Common myeloid progenitor, CD34-positive (primary cell): Measurements from ENCODE around the gene MMEL1. TPM values are rescaled to one million over a fixed set of nuclear protein-coding genes. Genes with fewer than 3 reads are reported as not detected.
"Not testable (repeated sequence)": the region's sequence is repeated elsewhere in the genome, so short reads cannot be mapped to it uniquely, and the experiment has no call there.

Source experiments
- CTCF ChIA-PET: fragments of 350-600 bp; sonication (Branson Sonifier 250); formaldehyde crosslinking; loops from one replicate; lab custom pipeline; 2021; ENCODE audit warnings: antibody characterized with exemption; lab: Charles Lee
- POLR2A ChIA-PET: fragments of 350-600 bp; sonication (Branson Sonifier 250); formaldehyde crosslinking; loops from one replicate; lab custom pipeline; 2021; ENCODE audit warnings: antibody characterized with exemption; lab: Charles Lee
- DNase-seq, 3 donors: peaks; one replicate each; pipeline versions ENCODE4 v3.0.0 to v3.0.0-alpha.2; 2013
- H3K27ac ChIP-seq, 2 experiments: 1 replicate in 1 of 2; 2 replicates in 1 of 2; pipeline ENCODE4 v1.7.0; 2013; ENCODE audit warnings: inconsistent platforms in 2 of 2, low read length in 2 of 2, mild to moderate bottlenecking in 2 of 2, low read depth in 1 of 2, moderate library complexity in 1 of 2; ENCODE audit not compliant: severe bottlenecking in 2 of 2, insufficient read depth in 1 of 2, poor library complexity in 1 of 2
- H3K27me3 ChIP-seq, 5 experiments: replicated peaks in 2 of 5; 1 replicate in 3 of 5; 2 replicates in 2 of 5; pipeline versions ENCODE4 v1.6.1 to v1.7.0; 2013; ENCODE audit warnings: low read length in 4 of 5, mild to moderate bottlenecking in 2 of 5, moderate library complexity in 2 of 5, inconsistent platforms in 1 of 5; ENCODE audit not compliant: insufficient read depth in 5 of 5, control insufficient read depth in 4 of 5
- H3K36me3 ChIP-seq, 4 experiments: 1 replicate in 2 of 4; 2 replicates in 2 of 4; pipeline versions ENCODE4 v1.6.1 to v1.7.0; 2013; ENCODE audit warnings: low read length in 3 of 4, control low read depth in 1 of 4, mild to moderate bottlenecking in 1 of 4; ENCODE audit not compliant: control insufficient read depth in 4 of 4, insufficient read depth in 4 of 4
- H3K4me1 ChIP-seq, 4 experiments: 1 replicate in 3 of 4; 2 replicates in 1 of 4; pipeline versions ENCODE4 v1.6.1 to v1.7.1; 2013; ENCODE audit warnings: low read length in 3 of 4, mild to moderate bottlenecking in 3 of 4, control low read depth in 1 of 4, inconsistent platforms in 1 of 4, moderate library complexity in 1 of 4; ENCODE audit not compliant: control insufficient read depth in 4 of 4, insufficient read depth in 4 of 4; ENCODE audit errors: control extremely low read depth in 1 of 4
- H3K4me3 ChIP-seq, 7 experiments: 1 replicate in 4 of 7; 2 replicates in 3 of 7; pipeline versions ENCODE4 v1.5.1 to v1.7.0; 2013; ENCODE audit warnings: mild to moderate bottlenecking in 7 of 7, low read length in 6 of 7, moderate library complexity in 6 of 7, inconsistent platforms in 2 of 7, low read depth in 2 of 7, control low read depth in 1 of 7; ENCODE audit not compliant: insufficient read depth in 4 of 7, control insufficient read depth in 1 of 7; ENCODE audit errors: extremely low read depth in 1 of 7
- H3K9me3 ChIP-seq, 5 experiments: 1 replicate in 4 of 5; 2 replicates in 1 of 5; pipeline versions ENCODE4 v1.6.1 to v1.7.1; 2013; ENCODE audit warnings: low read length in 4 of 5, mild to moderate bottlenecking in 2 of 5, inconsistent platforms in 1 of 5, low read depth in 1 of 5, moderate library complexity in 1 of 5; ENCODE audit not compliant: control insufficient read depth in 4 of 5, insufficient read depth in 2 of 5; ENCODE audit errors: control extremely low read depth in 1 of 5
- WGBS: methylation state at CpG from one replicate; pipeline ENCODE4 v1.1.5; 2013; ENCODE audit not compliant: insufficient coverage; 5-methylcytosine and 5-hydroxymethylcytosine counted together
- polyA plus RNA-seq: library from polyadenylated mRNA; unstranded; fragments of 120-200 nt; gene quantifications from one replicate; pipeline ENCODE4 v1.2.1, GENCODE V29; 2013

MMEL1 gene
- 0.11 TPM for polyA plus RNA-seq

GRCh38 chr1:2632561-2633361 lies at the start of gene MMEL1:
MMEL1 (minus strand) TSS chr1:2633016; CDS start chr1:2629484, 3,532 bp downstream.
- H3K4me1 ChIP-seq = peaks cover 0 to 1% (median 0%) of the 10 kb centered on the region in 4 experiments
- H3K36me3 ChIP-seq = no peaks in the 10 kb centered on the region
- POLR2A ChIA-PET = no interaction called here
- H3K27ac ChIP-seq = no peak within 1 kb of the TSS
- CTCF ChIA-PET = no interaction called here
- H3K27me3 ChIP-seq = peaks cover 0 to 84% (median 11%) of the 10 kb centered on the region in 5 experiments
- 85% methylated on average over 11 of the region's 16 CpGs for WGBS
- H3K9me3 ChIP-seq = peaks cover 0 to 32% (median 20%) of the 10 kb centered on the region in 5 experiments
- H3K4me3 ChIP-seq = no peak within 1 kb of the TSS
- no peak for DNase-seq

GRCh38 chr1:2676726-2677125 lies 43.9 kb upstream of the MMEL1 start:
- H3K27ac ChIP-seq, DNase-seq, POLR2A ChIA-PET, CTCF ChIA-PET, H3K36me3 ChIP-seq, H3K9me3 ChIP-seq, H3K4me1 ChIP-seq, H3K27me3 ChIP-seq, H3K4me3 ChIP-seq: not testable (repeated sequence)
- no CpG with 5 or more reads among the region's 10 CpGs for WGBS

- H3K4me3 ChIP-seq, H3K9me3 ChIP-seq, H3K27ac ChIP-seq, DNase-seq, POLR2A ChIA-PET, CTCF ChIA-PET, H3K4me1 ChIP-seq, H3K27me3 ChIP-seq, H3K36me3 ChIP-seq: not testable (repeated sequence)
- WGBS = 77% methylated on average over 2 of the region's 11 CpGs
Observed at GRCh38 chr1:2671656-2672055, 38.8 kb upstream of the MMEL1 start.

GRCh38 chr1:2659806-2660205 lies 27.0 kb upstream of the MMEL1 start:
- H3K36me3 ChIP-seq, H3K4me3 ChIP-seq, H3K9me3 ChIP-seq, DNase-seq, H3K4me1 ChIP-seq, CTCF ChIA-PET, POLR2A ChIA-PET, H3K27ac ChIP-seq: not testable (repeated sequence)
- WGBS = 60% methylated on average over 3 of the region's 8 CpGs
- H3K27me3 ChIP-seq = peaks cover 0 to 12% (median 4%) of the 10 kb centered on the region in 5 experiments

GRCh38 chr1:2657909-2658308 lies 25.1 kb upstream of the MMEL1 start:
- CTCF ChIA-PET, POLR2A ChIA-PET, DNase-seq, H3K4me1 ChIP-seq, H3K36me3 ChIP-seq, H3K27ac ChIP-seq, H3K4me3 ChIP-seq, H3K9me3 ChIP-seq: not testable (repeated sequence)
- H3K27me3 ChIP-seq = peaks cover 0 to 31% (median 15%) of the 10 kb centered on the region in 5 experiments
- 82% methylated on average over 6 of the region's 10 CpGs for WGBS

- 60% methylated on average over 4 of the region's 12 CpGs for WGBS
- H3K9me3 ChIP-seq, H3K27ac ChIP-seq, H3K36me3 ChIP-seq, POLR2A ChIA-PET, DNase-seq, H3K4me3 ChIP-seq, H3K4me1 ChIP-seq, CTCF ChIA-PET: not testable (repeated sequence)
- H3K27me3 ChIP-seq = peaks cover 0 to 39% (median 15%) of the 10 kb centered on the region in 5 experiments
Observed at GRCh38 chr1:2657124-2657523, 24.3 kb upstream of the MMEL1 start.

- CTCF ChIA-PET = interaction anchor here (1.0 kb wide), 1 partner anchor 100 kb away, joined by 3 read pairs; the partner anchor contains the start of gene TNFRSF14
- H3K4me3 ChIP-seq, H3K9me3 ChIP-seq, H3K27ac ChIP-seq, H3K36me3 ChIP-seq, DNase-seq, H3K4me1 ChIP-seq, POLR2A ChIA-PET: not testable (repeated sequence)
- peaks cover 0 to 52% (median 15%) of the 10 kb centered on the region in 5 experiments for H3K27me3 ChIP-seq
- 52% methylated on average over 15 of the region's 16 CpGs for WGBS
Observed at GRCh38 chr1:2655598-2656434, 23.0 kb upstream of the MMEL1 start.
